HCT116 (cell line): ENCODE data around the gene SIX4.
A peak's percentile ranks its signal among the peaks of the same experiment; 100 is the strongest.

Source experiments
- EZH2 ChIP-seq: fragments of 200-600 bp; sonication (generic); IDR thresholded peaks from 2 replicates; pipeline ENCODE4 v1.6.1; 2017; ENCODE audit warnings: antibody characterized with exemption, mixed run types
- EZH2phosphoT487 ChIP-seq: fragments of 200-600 bp; IDR thresholded peaks from 2 replicates; pipeline ENCODE4 v1.6.1; 2018; ENCODE audit warnings: antibody characterized with exemption, borderline replicate concordance
- POLR2A ChIP-seq: IDR thresholded peaks from 2 replicates; pipeline ENCODE4 v1.7.0; 2011; ENCODE audit warnings: borderline replicate concordance; ENCODE audit not compliant: insufficient read depth, insufficient read length; ENCODE audit errors: extremely low read depth
- SP1 ChIP-seq: IDR thresholded peaks from 2 replicates; pipeline ENCODE4 v1.6.1; 2012; ENCODE audit warnings: low read depth
- TF ChIP-seq, protein P1 (sequence below), 3 experiments: fragments of 200-600 bp in 1 of 3; sonication (generic) in 1 of 3; IDR thresholded peaks in 2 of 3; conservative IDR thresholded peaks in 1 of 3; 2 replicates each; pipeline ENCODE4 v1.5.1; 2012 to 2017; ENCODE audit warnings: low read depth in 2 of 3, low read length in 2 of 3, antibody characterized with exemption in 1 of 3, borderline replicate concordance in 1 of 3, control low read depth in 1 of 3, mild to moderate bottlenecking in 1 of 3, mixed read lengths in 1 of 3, mixed run types in 1 of 3, moderate library complexity in 1 of 3; ENCODE audit not compliant: insufficient read depth in 1 of 3

DNA sequence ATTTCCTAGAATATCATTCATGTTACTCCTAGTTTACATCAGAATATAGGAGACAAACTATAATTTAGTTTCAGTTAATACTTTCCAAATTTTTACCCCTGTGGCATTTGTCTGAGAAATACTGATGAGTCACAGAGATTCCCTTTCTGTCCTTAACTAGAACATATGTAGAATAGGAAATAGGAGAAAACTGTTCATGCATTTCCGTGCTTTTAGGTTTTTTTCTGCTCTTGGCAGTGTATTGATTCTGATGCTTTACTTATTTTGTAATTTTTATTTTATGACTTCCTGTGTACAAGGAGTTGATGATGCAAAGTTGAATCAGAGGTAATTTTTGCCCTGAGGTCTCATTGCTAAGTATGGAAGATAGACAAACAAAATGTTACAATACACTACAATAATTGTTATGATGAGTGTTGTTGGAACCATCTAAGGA lies 33.4 kb upstream of the SIX4 start:
- TF ChIP-seq, protein P1, sequence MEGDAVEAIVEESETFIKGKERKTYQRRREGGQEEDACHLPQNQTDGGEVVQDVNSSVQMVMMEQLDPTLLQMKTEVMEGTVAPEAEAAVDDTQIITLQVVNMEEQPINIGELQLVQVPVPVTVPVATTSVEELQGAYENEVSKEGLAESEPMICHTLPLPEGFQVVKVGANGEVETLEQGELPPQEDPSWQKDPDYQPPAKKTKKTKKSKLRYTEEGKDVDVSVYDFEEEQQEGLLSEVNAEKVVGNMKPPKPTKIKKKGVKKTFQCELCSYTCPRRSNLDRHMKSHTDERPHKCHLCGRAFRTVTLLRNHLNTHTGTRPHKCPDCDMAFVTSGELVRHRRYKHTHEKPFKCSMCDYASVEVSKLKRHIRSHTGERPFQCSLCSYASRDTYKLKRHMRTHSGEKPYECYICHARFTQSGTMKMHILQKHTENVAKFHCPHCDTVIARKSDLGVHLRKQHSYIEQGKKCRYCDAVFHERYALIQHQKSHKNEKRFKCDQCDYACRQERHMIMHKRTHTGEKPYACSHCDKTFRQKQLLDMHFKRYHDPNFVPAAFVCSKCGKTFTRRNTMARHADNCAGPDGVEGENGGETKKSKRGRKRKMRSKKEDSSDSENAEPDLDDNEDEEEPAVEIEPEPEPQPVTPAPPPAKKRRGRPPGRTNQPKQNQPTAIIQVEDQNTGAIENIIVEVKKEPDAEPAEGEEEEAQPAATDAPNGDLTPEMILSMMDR (IDR thresholded peaks at IDR 0.05 in 2 of 3, conservative IDR thresholded peaks at IDR 0.05 in 1 of 3; ENCODE audit: borderline replicate concordance in 1 of 3, insufficient read depth in 1 of 3, low read depth in 2 of 3, low read length in 2 of 3), result no peak
- TF ChIP-seq EZH2 (no peak), POLR2A (no peak), SP1 (peak; percentile 70), EZH2phosphoT487 (no peak)
